Progenitor cell of endocrine pancreas (in vitro differentiated cells): ENCODE results near the gene EPN2. TPM values are rescaled to one million over a fixed set of nuclear protein-coding genes. Genes with fewer than 3 reads are reported as not detected.

ENCODE experiments used
- DNase-seq: peaks from one replicate; pipeline ENCODE4 v3.0.0; 2021; ENCODE audit warnings: low spot score; ENCODE audit not compliant: unreplicated experiment
- H3K27ac Mint-ChIP-seq: 2 replicates; pipeline ENCODE4 v1.8.0; 2021; ENCODE audit warnings: mild to moderate bottlenecking, moderate library complexity, mixed read lengths
- H3K27me3 Mint-ChIP-seq: 2 replicates; pipeline ENCODE4 v1.8.0; 2021; ENCODE audit warnings: mixed read lengths
- H3K36me3 Mint-ChIP-seq: 2 replicates; pipeline ENCODE4 v1.8.0; 2022; ENCODE audit warnings: mixed read lengths; ENCODE audit not compliant: insufficient read depth
- H3K4me1 Mint-ChIP-seq: 2 replicates; pipeline ENCODE4 v1.8.0; 2021; ENCODE audit warnings: low read depth, mixed read lengths
- H3K4me3 Mint-ChIP-seq: 2 replicates; pipeline ENCODE4 v1.8.0; 2021; ENCODE audit warnings: low read depth, mild to moderate bottlenecking, moderate library complexity, mixed read lengths
- H3K9me3 Mint-ChIP-seq: 2 replicates; pipeline ENCODE4 v1.8.0; 2021; ENCODE audit warnings: low read depth, mixed read lengths
- CTCF ChIP-seq: fragments of 200-600 bp; sonication (generic); IDR thresholded peaks from one replicate; pipeline ENCODE4 v1.5.0; 2021; ENCODE audit warnings: antibody characterized with exemption, mild to moderate bottlenecking; ENCODE audit not compliant: unreplicated experiment
- total RNA-seq: library from RNA; stranded (reverse); gene quantifications from 2 replicates; pipeline ENCODE4 v1.2.1, GENCODE V29; 2021

The EPN2 gene
- total RNA-seq, 1 donor from 2014 or later, result 49.8 TPM

DNA sequence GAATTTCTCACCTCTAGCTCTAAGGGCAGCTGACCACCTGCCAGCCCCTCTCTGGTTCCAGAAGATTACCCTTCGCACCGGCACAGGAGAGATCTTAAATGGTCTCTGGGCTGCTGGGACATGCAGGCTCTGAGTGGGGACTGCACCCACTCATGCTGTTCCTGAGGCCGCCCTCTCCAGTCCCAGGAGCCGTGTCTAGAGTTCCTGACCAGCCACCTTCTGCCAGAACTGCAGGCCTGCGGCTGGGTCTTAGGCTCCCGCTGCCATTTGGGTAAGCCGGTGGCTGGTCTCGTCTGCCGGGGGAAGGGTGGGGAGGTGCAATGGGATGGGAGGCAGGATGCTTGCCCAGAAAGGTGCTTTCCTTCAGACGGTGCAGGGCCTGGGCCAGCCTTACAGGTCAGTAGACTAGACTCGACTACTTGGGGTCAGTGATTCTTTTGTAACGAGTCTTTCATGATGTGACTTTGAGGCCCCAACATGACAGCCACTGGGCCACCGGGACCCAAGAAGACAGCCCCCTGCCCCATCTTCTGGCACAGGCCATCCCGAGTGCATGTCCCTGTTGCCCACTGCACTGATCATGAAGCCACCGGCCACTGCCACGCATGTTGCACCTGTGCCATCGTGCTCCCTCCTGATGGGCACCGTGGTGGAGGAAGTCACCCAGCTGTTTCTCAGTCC, 98.9 kb downstream of the EPN2 start:
- Mint-ChIP-seq H3K36me3 (peaks cover 4% of the 10 kb centered on the region), H3K4me3 (no peak overlapping the region), H3K27me3 (no peaks in the 10 kb centered on the region), H3K27ac (no peak overlapping the region), H3K9me3 (no peaks in the 10 kb centered on the region), H3K4me1 (no peaks in the 10 kb centered on the region)
- TF ChIP-seq CTCF, result no peak
- no peak for DNase-seq

DNA sequence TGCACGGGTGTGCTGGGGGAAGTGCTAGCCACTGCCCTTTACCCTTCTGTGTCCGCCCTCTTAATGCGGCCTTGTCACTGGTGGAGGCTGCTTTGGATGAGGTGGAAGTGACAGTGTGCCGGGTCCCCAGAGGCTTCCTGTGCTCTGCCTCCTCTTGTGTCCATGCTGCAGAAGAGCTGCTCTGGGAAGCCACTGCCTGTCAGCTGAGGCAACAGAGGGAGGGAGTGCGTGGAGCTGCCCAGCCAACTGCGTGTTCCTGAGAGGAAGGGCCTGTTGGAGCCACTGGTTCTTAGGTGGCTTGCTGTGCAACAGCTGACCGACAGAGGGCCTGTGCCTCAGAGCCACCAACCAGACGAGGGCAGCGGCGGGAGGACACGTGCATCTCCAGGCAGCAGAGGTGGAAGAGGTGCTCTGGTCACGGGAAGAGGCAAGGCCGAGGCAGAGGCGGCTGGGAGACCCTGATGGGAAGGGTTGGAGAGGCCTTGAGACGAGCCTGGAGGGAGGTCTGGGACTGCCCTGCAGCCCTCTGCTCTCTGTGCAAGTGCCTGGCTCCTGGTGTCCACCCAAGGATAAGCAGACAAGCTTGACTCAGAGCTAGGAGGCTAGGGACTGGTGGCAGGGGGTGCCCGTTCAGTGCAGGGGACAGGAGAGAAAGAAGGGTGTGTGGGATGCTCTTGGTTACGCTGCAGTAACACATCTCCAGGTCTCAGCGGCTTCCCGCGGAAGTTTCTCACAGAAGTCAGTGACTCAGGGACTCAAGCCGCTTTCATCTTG, 100.0 kb downstream of the EPN2 start:
- Mint-ChIP-seq H3K27ac (peak overlapping the region; percentile 8), H3K9me3 (no peaks in the 10 kb centered on the region), H3K36me3 (no peaks in the 10 kb centered on the region), H3K4me3 (no peak overlapping the region), H3K27me3 (no peaks in the 10 kb centered on the region), H3K4me1 (peaks cover 5% of the 10 kb centered on the region)
- no peak for DNase-seq
- TF ChIP-seq CTCF, result no peak

- no peaks in the 10 kb centered on the region for H3K9me3 Mint-ChIP-seq
- no peak overlapping the region for H3K27ac Mint-ChIP-seq
- no peak for TF ChIP-seq CTCF
- no peaks in the 10 kb centered on the region for H3K36me3 Mint-ChIP-seq
- H3K4me1 Mint-ChIP-seq, result peaks cover 5% of the 10 kb centered on the region
- no peaks in the 10 kb centered on the region for H3K27me3 Mint-ChIP-seq
- DNase-seq, result no peak
- H3K4me3 Mint-ChIP-seq, result no peak overlapping the region
These were observed 100.5 kb downstream of the EPN2 start for GRCh38 chr17:19337712-19338023.

GRCh38 chr17:19338031-19338990, 101.1 kb downstream of the EPN2 start:
- DNase-seq, result peak; percentile 57
- Mint-ChIP-seq H3K27ac (no peak overlapping the region), H3K9me3 (no peaks in the 10 kb centered on the region), H3K4me1 (peaks cover 5% of the 10 kb centered on the region), H3K27me3 (no peaks in the 10 kb centered on the region), H3K36me3 (no peaks in the 10 kb centered on the region), H3K4me3 (no peak overlapping the region)
- peak; percentile 81 for TF ChIP-seq CTCF

DNA sequence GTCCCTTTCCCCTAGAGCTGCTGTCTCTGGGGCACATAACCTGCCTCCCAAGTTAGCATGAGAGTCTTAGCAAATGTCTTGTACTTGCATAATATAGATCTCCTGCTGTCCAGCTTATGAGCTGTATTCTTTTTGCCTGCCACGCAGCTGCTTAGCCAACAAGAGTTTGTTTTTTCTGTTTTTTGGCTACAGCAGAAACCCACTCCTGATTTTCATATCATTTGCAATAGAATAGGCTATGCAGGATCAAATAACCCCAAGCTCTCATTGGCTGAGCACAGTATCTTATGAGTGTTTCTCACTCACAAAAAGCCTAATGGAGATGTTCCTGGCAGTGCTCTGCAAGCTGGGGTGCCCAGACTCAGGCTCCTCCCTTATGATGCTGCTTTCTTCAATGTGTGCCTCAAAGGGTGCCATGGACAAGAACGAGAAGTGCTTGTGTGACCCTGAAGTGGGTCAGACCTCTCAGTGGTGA, 102.2 kb downstream of the EPN2 start:
- Mint-ChIP-seq H3K4me3 (no peak overlapping the region), H3K36me3 (no peaks in the 10 kb centered on the region), H3K27me3 (no peaks in the 10 kb centered on the region), H3K9me3 (no peaks in the 10 kb centered on the region), H3K4me1 (peaks cover 5% of the 10 kb centered on the region), H3K27ac (no peak overlapping the region)
- DNase-seq, result no peak
- TF ChIP-seq CTCF, result no peak
